GM18873 (cell line): ENCODE measurements around the gene TAF1D.

ENCODE experiments used
- ATAC-seq: cut with Tn5 transposase; IDR thresholded peaks from one replicate; pipeline ENCODE4 v1.9.1; 2021; ENCODE audit warnings: mild to moderate bottlenecking, moderate library complexity, moderate number of reproducible peaks; ENCODE audit not compliant: unreplicated experiment, low FRiP score

TAF1D gene

DNA sequence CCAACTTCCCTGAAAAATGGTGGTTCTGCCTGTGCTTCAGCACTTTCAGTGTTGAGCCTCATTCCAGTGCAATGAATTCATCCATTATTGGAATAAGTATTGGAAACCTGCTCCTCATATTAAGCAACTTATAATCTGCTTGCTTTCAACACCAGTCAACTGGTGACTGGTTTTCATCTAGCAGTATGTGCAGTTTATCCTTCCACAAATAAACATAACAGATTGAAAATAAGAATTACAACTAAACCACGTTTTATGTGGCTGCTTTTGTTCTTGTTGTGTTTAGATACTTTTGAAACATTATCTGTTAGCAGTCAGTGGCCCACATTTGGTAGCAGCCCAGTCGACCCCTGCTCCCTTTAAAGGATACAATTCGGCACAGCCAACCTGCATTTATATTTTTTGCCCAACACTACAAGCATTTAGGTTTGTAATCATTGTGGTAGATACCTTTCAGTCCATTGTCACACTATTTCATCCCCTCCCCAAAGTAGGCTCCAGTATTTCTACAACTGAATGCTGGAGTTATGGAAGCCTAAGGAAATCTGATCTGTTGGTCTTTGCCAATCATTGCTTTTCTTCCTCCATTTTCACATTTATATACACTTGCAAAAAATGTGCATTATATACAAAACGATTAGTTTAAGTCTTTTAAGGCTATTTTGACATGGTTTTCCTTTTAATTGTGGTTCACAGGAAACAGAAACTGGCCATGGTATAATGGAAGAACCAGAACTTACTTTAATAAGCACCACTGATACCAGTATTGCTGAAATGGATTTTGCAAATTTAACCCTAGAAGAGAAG is 13.1 kb downstream of the TAF1D start:
- ATAC-seq: no peak

DNA sequence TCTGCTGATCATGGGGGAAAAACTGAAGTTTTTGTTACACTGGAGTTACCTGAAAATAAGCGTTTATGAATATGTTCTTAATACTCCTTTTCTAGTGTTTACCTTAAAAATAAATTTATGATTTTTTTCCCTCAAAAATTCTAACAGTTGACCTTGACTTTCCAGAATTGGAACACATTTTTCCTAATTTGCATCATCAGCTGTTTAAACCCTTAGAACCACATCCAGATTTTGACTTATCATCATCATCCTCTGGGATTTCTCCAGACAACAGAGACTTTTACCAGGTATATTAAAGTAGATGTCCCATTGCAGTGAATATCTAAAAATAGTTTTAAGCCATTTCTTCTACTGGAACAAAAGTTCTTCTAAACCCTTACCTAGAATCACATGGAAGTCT is 17.2 kb downstream of the TAF1D start:
- no peak for ATAC-seq

DNA sequence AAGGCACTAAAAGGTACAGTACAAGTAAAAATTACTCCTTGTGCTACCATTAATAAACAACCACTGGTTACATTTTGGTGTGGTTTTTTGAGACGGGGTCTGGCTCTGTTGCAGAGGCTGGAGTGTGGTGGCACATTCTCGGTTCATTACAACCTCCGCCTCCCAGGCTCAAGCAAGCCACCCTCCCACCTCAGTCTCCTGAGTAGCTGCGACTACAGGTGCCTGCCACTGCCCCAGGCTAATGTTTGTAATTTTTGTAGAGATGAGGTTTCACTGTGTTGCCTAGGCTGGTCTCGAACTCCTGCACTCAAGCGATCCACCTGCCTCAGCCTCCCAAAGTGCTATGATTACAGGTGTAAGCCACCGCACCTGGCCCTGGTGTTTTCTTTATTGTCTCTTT is 20.8 kb downstream of the TAF1D start:
- no peak for ATAC-seq

DNA sequence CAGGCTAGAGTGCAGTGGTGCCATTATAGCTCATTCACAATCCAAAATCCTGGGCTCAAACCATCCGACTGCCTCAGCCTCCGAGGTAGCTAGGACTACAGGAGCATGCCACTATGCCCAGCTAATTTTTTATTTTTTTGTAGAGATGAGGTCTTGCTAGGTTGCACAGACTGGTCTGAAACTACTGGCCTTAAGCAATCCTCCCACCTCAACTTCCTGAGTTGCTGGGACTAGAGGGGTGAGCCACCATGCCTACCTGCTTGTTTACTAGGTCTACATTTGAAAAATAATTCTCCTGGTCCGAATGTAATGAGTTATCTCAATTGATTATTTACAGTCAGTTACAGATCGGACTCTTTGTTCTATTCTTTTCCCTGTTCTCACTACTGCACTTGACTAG is 22.0 kb downstream of the TAF1D start:
- no peak for ATAC-seq

DNA sequence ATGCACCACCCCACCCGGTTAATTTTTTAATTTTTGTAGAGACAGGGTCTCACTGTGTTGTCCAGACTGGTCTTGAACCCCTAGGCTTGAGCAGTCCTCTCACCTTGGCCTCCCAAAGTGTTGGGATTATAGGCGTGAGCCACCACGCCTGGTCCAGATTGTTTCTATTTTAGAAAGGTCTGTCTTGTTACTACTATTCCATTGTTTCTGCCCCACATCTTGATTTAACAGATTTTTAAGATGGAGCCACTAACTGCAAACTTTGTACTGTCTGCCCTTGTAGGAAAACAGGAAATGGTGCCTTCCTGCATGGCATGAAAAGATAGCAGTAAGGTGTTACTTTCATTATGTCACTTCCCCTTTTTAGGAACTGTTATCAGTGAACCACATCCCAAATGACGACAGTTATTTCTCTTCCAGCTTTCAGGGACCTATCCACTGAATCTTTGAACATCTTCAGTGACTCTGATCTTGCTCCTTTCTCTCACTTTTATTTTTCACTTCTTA is 23.2 kb downstream of the TAF1D start:
- peak; percentile 83 for ATAC-seq

DNA sequence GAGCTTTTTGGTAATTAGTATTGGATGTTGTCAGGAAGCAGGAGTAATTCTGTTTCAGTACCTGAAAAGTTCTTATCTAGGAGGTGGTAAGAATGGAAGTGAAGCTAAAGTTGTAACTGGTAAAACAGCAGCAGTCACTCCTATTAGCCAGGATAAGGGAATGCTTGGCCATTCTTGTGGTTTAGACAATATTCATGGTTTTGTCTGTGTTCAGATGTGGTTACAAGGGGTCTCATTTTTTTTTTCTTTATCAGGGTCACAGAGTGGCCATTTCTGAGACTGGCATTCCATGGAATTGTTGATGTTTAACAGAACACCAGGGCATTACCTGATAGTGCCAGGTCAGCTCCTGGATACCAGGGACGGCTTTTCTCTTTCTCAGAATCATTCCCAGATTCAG is 23.8 kb downstream of the TAF1D start:
- no peak for ATAC-seq

DNA sequence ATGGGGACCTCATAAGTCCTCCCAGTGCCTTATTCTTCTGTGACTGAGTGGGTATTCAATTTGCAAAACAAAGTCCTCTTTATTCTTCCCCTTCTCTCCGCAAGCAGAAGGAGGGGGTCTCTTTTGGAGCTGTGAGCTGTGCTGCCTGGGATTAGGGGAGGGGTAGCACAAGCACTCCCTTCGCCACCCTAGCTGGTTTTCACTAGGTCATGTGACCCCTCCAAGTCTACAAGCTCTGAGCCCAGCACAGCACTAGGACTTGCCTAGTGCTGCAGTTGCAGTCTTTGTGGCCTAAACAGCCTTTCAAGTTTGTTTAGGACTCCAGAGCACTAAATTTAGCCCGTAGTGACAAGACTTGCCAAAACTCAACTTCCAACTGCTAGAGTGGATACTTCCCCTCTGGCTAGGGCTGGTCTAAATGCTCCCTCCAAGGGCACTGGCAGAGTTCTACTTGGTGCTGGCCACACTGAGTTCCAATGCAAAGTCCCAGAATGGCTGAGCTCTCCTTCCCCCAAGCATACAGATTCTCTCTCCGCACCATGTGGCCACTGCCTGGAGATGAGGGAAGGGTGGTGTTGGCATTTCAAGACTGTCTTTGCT is 25.4 kb downstream of the TAF1D start:
- ATAC-seq: no peak

DNA sequence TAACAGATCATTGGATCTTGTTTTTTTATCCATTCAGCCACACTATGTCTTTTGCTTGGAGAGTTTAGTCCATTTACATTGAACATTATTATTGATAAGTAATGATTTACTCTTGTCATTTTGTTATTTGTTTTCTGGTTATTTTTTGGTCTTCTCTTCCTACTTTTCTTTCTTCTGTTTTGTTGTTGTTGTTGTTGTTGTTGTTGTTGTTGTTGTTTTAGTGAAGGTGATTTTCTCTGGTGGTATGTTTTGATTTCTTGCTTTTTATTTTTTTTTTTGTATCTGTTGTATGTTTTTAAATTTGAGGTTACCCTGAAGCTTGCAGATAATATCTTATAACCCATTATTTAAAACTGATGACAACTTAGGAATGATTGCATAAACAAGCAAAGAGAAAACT is 28.6 kb downstream of the TAF1D start:
- no peak for ATAC-seq

DNA sequence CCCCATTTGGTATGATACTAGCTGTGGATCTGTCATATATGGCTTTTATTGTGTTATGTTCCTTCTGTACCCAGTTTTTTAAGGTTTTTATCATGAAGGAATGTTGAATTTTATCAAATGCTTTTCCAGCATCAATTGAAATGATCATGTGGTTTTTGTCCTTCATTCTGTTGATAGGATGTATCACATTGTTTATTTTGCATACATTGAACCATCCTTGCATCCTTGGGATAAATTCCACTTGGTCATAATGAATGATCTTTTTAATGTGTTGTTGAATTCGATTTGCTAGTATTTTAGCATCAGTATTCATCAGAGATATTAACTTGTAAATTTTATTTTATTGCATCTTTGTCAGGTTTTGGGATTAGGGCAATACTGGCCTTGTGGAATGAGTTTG is 31.1 kb downstream of the TAF1D start:
- no peak for ATAC-seq

DNA sequence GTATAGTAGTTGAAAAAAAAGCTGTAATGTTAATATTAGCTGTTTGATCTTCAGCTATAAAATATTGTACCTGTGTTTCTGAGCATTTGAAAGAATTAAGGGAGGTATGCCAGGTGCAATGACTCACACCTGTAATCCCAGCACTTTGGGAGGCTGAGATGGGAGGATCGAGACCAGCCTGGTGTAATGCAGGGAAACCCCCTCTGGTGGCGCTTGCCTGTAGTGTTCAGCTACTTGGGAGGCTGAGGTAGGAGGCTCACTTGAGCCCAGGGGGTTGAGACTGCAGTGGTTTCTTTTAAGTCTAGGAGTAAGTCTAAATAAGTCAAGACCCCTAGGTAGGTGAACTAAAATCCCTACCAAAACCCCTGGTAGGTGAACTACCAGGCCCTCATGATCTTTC is 37.1 kb downstream of the TAF1D start:
- ATAC-seq: no peak

DNA sequence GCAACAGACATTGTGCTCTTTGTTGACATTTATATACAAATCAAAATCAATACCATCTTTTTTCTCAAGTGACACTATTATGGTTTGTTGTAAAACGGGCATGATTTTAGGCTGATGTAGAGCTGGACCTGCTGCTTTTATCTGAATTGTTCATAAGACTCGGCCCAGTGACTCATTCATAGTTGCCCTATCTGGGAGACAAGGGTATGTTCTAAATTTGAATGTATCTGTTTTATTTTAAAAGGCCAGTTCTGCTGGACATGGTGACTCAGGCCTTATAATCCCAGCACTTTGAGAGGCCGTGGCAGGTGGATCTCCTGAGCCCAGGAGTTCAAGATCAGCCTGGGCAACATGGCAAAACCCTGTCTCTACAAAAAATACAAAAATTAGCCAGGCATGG is 40.5 kb downstream of the TAF1D start:
- ATAC-seq: no peak

DNA sequence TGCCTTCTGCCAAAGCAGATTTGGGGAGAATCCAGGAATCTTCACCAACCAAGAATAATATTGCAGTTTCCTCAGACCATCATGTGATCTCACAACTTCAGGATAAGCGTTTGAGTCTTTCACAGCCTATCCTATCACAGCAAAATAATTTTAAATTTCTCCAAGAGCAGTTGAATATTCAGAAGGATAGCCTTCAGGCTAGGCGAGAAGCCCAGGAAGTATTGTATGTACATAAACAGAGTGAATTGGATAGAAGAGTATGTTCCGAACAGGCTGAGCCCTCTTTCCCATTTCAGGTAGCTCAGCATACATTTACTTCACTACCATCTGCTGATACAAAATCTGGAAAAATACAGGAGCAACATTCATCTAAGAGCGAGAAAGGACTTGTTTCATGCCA is 43.7 kb downstream of the TAF1D start:
- ATAC-seq: no peak

DNA sequence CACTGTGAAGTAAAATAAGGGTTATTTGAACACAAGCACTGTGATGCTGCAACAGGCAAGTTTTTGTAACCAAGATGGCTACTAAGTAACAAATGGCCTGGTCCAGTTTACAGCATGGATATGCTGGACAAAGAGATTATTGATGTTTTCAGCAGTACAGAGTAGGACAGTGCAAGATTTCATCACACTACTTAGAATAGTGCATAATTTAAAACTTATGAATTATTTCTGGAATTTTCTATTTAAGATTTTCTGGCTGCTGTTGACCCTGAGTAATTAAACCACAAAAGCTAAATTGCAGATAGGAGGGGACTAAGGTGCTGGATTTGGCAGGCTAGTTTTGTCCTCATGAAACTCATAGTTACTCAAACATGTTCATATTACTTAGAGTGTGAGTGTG is 46.7 kb downstream of the TAF1D start:
- no peak for ATAC-seq

DNA sequence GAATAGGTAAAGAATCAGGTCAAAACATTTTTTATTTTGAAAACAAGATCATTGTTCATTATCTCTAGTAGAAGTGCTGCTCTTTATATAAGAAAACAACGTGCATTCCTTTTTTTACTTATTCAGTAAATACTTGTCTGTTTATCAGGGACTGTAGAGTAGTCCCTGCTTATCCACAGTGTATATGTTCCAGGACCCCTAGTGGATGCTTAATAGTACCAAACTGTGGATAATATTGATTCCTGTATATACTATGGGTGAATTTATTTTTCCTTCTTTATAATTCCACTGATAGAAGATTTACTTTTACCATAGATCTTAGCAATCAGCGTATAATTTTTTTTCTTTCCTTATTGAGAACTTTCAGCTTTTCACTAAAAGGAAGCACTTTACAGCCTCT is 47.2 kb downstream of the TAF1D start:
- no peak for ATAC-seq

DNA sequence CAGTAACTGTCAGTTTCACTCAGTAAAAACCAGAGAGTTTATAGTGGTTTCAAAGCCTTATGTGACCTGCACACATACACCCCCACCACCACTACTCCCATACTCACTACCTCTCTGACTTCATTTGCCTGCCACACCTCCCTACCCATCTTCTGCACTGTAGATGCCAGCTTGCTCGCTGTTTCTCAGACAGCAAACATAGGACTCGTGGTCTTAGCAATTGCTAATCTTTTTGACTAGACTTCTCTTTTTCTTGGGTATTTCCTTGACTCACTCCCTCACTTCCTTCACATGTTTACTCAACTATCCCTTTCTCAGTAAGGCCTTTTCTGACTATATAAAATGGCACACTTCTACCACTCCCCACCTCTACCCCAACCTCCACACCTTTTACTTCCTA is 52.1 kb downstream of the TAF1D start:
- no peak for ATAC-seq

DNA sequence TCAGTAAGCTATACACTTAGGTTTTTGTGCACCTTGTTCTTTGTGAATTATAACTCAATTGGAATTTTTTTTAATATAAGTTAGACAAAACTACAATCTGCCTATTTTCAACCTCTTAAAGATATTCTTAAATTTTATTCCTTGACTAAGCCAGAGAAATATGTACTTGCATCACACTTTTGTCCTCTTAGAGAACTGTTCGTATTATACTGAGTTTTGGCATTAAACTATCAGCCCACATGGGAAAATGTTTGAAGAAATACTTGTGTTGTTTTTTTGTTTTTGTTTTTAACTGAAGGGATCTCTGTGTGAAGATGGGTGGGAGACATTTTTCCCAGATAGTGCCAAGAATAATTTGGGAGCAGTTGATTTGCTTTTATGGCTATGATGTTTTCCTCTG is 54.5 kb downstream of the TAF1D start:
- no peak for ATAC-seq

DNA sequence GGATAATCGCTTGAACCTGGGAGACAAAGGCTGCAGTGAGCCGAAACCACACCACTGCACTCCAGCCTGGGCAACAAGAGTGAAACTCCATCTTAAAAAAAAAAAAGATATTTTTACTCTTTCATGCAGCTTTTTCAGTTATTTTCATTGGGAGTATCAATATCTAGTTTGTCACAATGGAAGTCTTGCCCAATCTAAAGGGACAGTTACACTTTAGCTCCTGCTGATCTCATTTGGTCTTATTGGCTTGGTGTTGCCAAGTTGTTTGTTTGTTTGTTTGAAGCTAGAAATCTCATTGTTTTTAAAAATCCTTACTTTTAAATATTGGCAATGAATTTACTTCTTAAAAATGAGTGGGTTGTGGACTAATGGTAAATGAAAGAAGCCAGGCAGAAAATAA is 55.1 kb downstream of the TAF1D start:
- no peak for ATAC-seq
